HG03520 (cell line): ENCODE measurements around the gene DBH.
"Not testable (repeated sequence)": the region's sequence is repeated elsewhere in the genome, so short reads cannot be mapped to it uniquely, and the experiment has no call there.

Experiments used
- ATAC-seq: cut with Tn5 transposase; IDR thresholded peaks from one replicate; pipeline ENCODE4 v1.9.1; 2021; ENCODE audit warnings: mild to moderate bottlenecking, moderate library complexity; ENCODE audit not compliant: unreplicated experiment

DBH gene

GRCh38 chr9:133661846-133662540 is 25.8 kb downstream of the DBH start:
- ATAC-seq, result no peak

GRCh38 chr9:133664173-133665050 is 28.2 kb downstream of the DBH start:
- ATAC-seq, result no peak

- ATAC-seq, result no peak
These were observed 28.9 kb downstream of the DBH start for GRCh38 chr9:133665096-133665495.

- ATAC-seq, result no peak
These were observed 29.4 kb downstream of the DBH start for GRCh38 chr9:133665535-133665934.

- no peak for ATAC-seq
These were observed 30.2 kb downstream of the DBH start for GRCh38 chr9:133666387-133666786.

- no peak for ATAC-seq
These were observed 30.7 kb downstream of the DBH start for GRCh38 chr9:133666845-133667244.

GRCh38 chr9:133667759-133668450 is 31.7 kb downstream of the DBH start:
- ATAC-seq, result no peak

GRCh38 chr9:133669182-133669801 is 33.1 kb downstream of the DBH start:
- no peak for ATAC-seq

GRCh38 chr9:133670466-133670865 is 34.3 kb downstream of the DBH start:
- ATAC-seq, result no peak

- no peak for ATAC-seq
These were observed 35.2 kb downstream of the DBH start for GRCh38 chr9:133671371-133671770.

- ATAC-seq, result no peak
These were observed 36.5 kb downstream of the DBH start for GRCh38 chr9:133672503-133673257.

GRCh38 chr9:133673258-133673655 is 37.1 kb downstream of the DBH start:
- no peak for ATAC-seq

- ATAC-seq, result no peak
These were observed 37.9 kb downstream of the DBH start for GRCh38 chr9:133674091-133674490.

- not testable (repeated sequence) for ATAC-seq
These were observed 39.6 kb downstream of the DBH start for GRCh38 chr9:133675796-133676195.

- ATAC-seq, result no peak
These were observed 40.3 kb downstream of the DBH start for GRCh38 chr9:133676450-133676849.

GRCh38 chr9:133677126-133678010 is 41.2 kb downstream of the DBH start:
- ATAC-seq, result no peak

GRCh38 chr9:133679056-133679455 is 42.9 kb downstream of the DBH start:
- no peak for ATAC-seq

GRCh38 chr9:133679466-133680061 is 43.4 kb downstream of the DBH start:
- no peak for ATAC-seq
